Right lobe of liver (tissue), 4 donors: Measurements from ENCODE around the gene KRTAP2-2.

Source experiments
- POLR2A ChIP-seq: fragments of 450-650 bp; IDR thresholded peaks from one replicate; pipeline ENCODE4 v1.6.1; 2017; ENCODE audit warnings: antibody characterized with exemption, mild to moderate bottlenecking
- TF ChIP-seq, protein P1 (sequence below), 4 donors: fragments of 200-600 bp in 3 of 4; fragments of 450-650 bp in 1 of 4; IDR thresholded peaks; one replicate each; pipeline versions ENCODE4 v1.5.1 to v1.8.0; 2016 to 2022; ENCODE audit warnings: antibody characterized with exemption in 4 of 4, mild to moderate bottlenecking in 2 of 4
- donor health status: DM: no; HTN: no; CAD: no.
- donor health status: DM: no; HTN: no; CAD: no.
- donor health status: DM: no; HTN: yes; CAD: no.

DNA sequence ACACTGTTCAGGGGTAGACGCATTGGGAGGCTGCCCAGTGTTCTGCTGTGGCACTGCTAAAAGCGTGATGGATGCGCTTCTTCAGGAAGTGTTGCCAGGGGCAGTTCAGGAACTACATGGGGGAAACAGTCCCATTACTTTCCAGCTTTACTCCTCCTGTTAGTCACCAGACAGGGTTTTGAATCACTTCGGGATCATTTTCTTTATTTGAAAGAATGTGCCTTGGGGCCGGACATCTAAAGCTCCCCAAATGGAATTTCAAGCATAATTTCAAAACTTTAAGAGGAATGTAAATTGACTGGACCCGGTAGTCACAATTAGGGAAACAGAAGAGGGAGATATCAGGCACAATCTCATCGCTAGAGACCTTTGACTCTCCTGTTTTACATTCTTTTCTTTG, 6.6 kb downstream of the KRTAP2-2 start:
- TF ChIP-seq, protein P1, sequence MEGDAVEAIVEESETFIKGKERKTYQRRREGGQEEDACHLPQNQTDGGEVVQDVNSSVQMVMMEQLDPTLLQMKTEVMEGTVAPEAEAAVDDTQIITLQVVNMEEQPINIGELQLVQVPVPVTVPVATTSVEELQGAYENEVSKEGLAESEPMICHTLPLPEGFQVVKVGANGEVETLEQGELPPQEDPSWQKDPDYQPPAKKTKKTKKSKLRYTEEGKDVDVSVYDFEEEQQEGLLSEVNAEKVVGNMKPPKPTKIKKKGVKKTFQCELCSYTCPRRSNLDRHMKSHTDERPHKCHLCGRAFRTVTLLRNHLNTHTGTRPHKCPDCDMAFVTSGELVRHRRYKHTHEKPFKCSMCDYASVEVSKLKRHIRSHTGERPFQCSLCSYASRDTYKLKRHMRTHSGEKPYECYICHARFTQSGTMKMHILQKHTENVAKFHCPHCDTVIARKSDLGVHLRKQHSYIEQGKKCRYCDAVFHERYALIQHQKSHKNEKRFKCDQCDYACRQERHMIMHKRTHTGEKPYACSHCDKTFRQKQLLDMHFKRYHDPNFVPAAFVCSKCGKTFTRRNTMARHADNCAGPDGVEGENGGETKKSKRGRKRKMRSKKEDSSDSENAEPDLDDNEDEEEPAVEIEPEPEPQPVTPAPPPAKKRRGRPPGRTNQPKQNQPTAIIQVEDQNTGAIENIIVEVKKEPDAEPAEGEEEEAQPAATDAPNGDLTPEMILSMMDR (IDR thresholded peaks at IDR 0.05), result no peak
- TF ChIP-seq POLR2A, result no peak
